ENCODE data around the gene NLRP6.

GRCh38 chr11:284105-285020, 6.2 kb downstream of the NLRP6 start:
- no peak for TF ChIP-seq CTCF (IDR thresholded peaks at IDR 0.05; ENCODE audit: low read depth, low read length, poor library complexity, severe bottlenecking)
- TF ChIP-seq EZH2phosphoT487 (IDR thresholded peaks at IDR 0.05; ENCODE audit: borderline replicate concordance, low read length), result no peak
